Measurements from ENCODE around the gene FBXL7. TPM values are rescaled to one million over a fixed set of nuclear protein-coding genes. Genes with fewer than 3 reads are reported as not detected.

Gene FBXL7
- total RNA-seq, 6 experiments from 2014 or later, result 0.81 to 1.9 (median 1.3) TPM

DNA sequence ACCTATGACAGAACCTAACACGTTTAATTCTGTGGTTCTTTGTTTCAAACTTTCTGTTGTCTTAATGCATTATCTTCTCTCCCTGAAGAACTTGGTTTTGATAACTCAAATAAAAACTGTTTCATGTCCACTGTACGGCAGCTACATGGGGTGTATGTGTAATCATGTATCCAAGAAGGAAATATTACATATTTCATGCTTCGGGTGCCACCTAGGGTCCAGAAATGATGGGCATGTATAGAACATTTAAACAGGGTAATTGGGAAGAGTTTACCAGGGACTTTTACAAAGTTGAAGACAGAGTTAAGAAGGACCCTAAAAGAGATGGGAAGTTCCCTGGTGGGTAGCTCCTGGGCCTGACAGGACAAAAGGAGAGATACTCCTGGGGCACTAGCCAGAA is 291.3 kb downstream of the FBXL7 start:
- TF ChIP-seq, protein P1, sequence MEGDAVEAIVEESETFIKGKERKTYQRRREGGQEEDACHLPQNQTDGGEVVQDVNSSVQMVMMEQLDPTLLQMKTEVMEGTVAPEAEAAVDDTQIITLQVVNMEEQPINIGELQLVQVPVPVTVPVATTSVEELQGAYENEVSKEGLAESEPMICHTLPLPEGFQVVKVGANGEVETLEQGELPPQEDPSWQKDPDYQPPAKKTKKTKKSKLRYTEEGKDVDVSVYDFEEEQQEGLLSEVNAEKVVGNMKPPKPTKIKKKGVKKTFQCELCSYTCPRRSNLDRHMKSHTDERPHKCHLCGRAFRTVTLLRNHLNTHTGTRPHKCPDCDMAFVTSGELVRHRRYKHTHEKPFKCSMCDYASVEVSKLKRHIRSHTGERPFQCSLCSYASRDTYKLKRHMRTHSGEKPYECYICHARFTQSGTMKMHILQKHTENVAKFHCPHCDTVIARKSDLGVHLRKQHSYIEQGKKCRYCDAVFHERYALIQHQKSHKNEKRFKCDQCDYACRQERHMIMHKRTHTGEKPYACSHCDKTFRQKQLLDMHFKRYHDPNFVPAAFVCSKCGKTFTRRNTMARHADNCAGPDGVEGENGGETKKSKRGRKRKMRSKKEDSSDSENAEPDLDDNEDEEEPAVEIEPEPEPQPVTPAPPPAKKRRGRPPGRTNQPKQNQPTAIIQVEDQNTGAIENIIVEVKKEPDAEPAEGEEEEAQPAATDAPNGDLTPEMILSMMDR (IDR thresholded peaks at IDR 0.05), result no peak
- no peak for TF ChIP-seq POLR2A (IDR thresholded peaks at IDR 0.05)
- no peak overlapping the region for H3K27ac ChIP-seq
- DNase-seq, result no peak
- WGBS (ENCODE audit: insufficient coverage, low coverage, low lambda C conversion rate, missing lambda C conversion rate), result 35% methylated on average over 3 of the region's 3 CpGs
- ATAC-seq, result no peak
- intact Hi-C loops (cut with DNase I), result no loop called here
- no peaks in the 10 kb centered on the region for H3K4me1 ChIP-seq
- H3K36me3 ChIP-seq, result no peaks in the 10 kb centered on the region
- no peak overlapping the region for H3K4me3 ChIP-seq
- H3K27me3 ChIP-seq, result no peaks in the 10 kb centered on the region
- no peaks in the 10 kb centered on the region for H3K9me3 ChIP-seq

DNA sequence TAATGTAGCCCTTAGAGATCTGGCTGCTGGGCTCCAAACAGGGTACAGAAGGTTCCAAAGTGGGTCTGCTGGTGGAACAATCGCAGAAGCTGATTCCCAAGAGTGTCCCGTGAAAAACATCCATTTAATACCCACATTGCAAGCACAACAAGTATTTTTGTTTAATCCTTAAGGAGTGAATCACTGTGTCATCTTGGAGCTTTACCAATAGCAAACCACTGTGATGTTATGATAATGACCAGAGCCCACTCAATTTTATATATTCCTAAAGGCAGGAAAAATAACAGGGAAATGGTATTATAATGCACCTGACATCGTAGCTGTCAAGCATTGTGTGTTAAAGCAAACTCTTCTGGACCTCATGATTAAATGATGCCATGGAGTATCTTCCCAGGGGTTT is 291.9 kb downstream of the FBXL7 start:
- H3K27me3 ChIP-seq, result no peaks in the 10 kb centered on the region
- H3K27ac ChIP-seq, result no peak overlapping the region
- WGBS (ENCODE audit: insufficient coverage, low coverage, low lambda C conversion rate, missing lambda C conversion rate), result 34% methylated on average over 3 of the region's 3 CpGs
- DNase-seq (no peak), ATAC-seq (no peak)
- H3K36me3 ChIP-seq, result no peaks in the 10 kb centered on the region
- H3K9me3 ChIP-seq, result no peaks in the 10 kb centered on the region
- no peak for TF ChIP-seq POLR2A (IDR thresholded peaks at IDR 0.05)
- TF ChIP-seq, protein P1 (IDR thresholded peaks at IDR 0.05), result no peak
- H3K4me3 ChIP-seq, result no peak overlapping the region
- H3K4me1 ChIP-seq, result no peaks in the 10 kb centered on the region
- intact Hi-C loops (cut with DNase I), result no loop called here

DNA sequence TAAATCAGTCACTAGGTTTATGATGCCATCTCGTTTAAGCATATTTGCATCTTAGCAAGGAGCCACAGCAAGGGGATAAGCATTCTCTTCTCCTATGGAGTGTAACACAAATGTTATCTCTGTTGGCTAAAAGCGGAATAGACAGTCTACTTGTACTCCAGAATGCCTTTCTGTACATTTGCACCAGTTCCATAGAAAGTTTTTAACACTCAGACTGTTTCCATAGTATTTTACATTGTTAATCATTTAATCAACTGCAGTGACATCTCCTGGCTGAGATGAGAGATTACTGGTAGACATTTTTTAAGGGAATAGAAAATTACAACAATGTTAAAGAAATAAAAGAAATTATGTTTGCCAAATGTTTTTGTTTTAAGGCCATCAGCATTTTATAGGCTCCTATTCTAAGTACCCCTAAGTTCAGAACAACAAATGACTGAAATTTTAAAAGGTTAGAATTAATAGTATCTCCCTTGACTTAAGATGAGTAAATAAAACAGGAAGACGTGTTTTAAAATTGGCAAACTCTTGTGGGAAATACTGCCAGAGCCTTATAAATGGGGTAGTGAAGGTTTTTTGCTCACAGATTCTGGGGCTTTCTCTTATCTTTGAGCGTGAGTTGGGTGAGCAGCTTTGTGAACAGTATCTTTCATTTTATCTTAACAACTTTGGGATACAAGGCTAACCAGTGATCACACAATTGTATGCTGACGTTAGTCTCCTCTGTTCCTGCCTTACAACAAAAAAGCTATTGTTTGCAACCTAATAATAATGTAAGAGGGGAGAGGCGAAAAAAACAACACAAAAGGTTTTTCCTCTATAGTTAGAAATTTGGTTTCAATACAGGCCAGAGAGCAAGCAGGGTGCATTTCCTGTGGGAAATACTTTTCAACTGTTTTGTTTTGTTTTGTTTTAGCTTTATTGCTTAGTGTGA is 294.3 kb downstream of the FBXL7 start:
- WGBS (ENCODE audit: insufficient coverage, low coverage, low lambda C conversion rate, missing lambda C conversion rate), result 23% methylated on average over 6 of the region's 6 CpGs
- Histone ChIP-seq H3K9me3 (no peaks in the 10 kb centered on the region), H3K27ac (no peak overlapping the region), H3K27me3 (no peaks in the 10 kb centered on the region), H3K4me1 (no peaks in the 10 kb centered on the region), H3K36me3 (no peaks in the 10 kb centered on the region), H3K4me3 (no peak overlapping the region)
- TF ChIP-seq, protein P1 (IDR thresholded peaks at IDR 0.05), result peak; percentile 19 to 36 (median 28)
- TF ChIP-seq POLR2A (IDR thresholded peaks at IDR 0.05), result no peak
- ATAC-seq (peak in 3 of 4 donors; percentile 14 to 45 (median 38)), DNase-seq (no peak)
- intact Hi-C loops (cut with DNase I), result no loop called here

GRCh38 chr5:15796096-15796495 is 296.1 kb downstream of the FBXL7 start:
- intact Hi-C loops (cut with DNase I), result no loop called here
- no peaks in the 10 kb centered on the region for H3K4me1 ChIP-seq

More at GRCh38 chr5:15796096-15796495, 296.1 kb downstream of the FBXL7 start:
- Histone ChIP-seq H3K27me3 (no peaks in the 10 kb centered on the region), H3K36me3 (no peaks in the 10 kb centered on the region), H3K4me3 (no peak overlapping the region), H3K9me3 (no peaks in the 10 kb centered on the region), H3K27ac (no peak overlapping the region)
- DNase-seq (no peak), ATAC-seq (no peak)
- WGBS (ENCODE audit: insufficient coverage, low coverage, low lambda C conversion rate, missing lambda C conversion rate), result 23% methylated on average over 2 of the region's 2 CpGs
- TF ChIP-seq, protein P1 (IDR thresholded peaks at IDR 0.05), result no peak
- no peak for TF ChIP-seq POLR2A (IDR thresholded peaks at IDR 0.05)

All from right lobe of liver (tissue), 6 donors.